BLaER1 treated with 17β-estradiol and CSF1 and Interleukin-3, amounts not matched to agents 10 nM and 100 nM (cell line): Measurements from ENCODE around the gene STOX1.
"Not testable (repeated sequence)": the region's sequence is repeated elsewhere in the genome, so short reads cannot be mapped to it uniquely, and the experiment has no call there.

Experiments used
- H3K27ac ChIP-seq, 11 experiments: shearing (Covaris generic); formaldehyde crosslinking; 2 replicates each; pipeline ENCODE4 v1.8.1; 2022
- H3K27me3 ChIP-seq, 11 experiments: shearing (Covaris generic); formaldehyde crosslinking; 2 replicates each; pipeline ENCODE4 v1.8.1; 2022
- H3K36me3 ChIP-seq, 11 experiments: shearing (Covaris generic); formaldehyde crosslinking; 2 replicates each; pipeline ENCODE4 v1.8.1; 2022
- H3K4me1 ChIP-seq, 10 experiments: shearing (Covaris generic); formaldehyde crosslinking; 2 replicates each; pipeline ENCODE4 v1.8.1; 2022
- H3K4me2 ChIP-seq, 11 experiments: shearing (Covaris generic); formaldehyde crosslinking; 2 replicates each; pipeline ENCODE4 v1.8.1; 2022
- H3K4me3 ChIP-seq, 10 experiments: shearing (Covaris generic); formaldehyde crosslinking; 2 replicates each; pipeline ENCODE4 v1.8.1; 2022
- H3K9ac ChIP-seq, 11 experiments: shearing (Covaris generic); formaldehyde crosslinking; 2 replicates each; pipeline ENCODE4 v1.8.1; 2022
- H3K9me3 ChIP-seq, 11 experiments: shearing (Covaris generic); formaldehyde crosslinking; replicated peaks in 1 of 11; 2 replicates each; pipeline ENCODE4 v1.8.1; 2022
- H4K20me1 ChIP-seq, 11 experiments: shearing (Covaris generic); formaldehyde crosslinking; 2 replicates each; pipeline ENCODE4 v1.8.1; 2022
- Cebpa-rat ChIP-seq, 11 experiments: shearing (Covaris generic); IDR thresholded peaks; 2 replicates each; pipeline ENCODE4 v1.8.1; 2022

Gene STOX1

DNA sequence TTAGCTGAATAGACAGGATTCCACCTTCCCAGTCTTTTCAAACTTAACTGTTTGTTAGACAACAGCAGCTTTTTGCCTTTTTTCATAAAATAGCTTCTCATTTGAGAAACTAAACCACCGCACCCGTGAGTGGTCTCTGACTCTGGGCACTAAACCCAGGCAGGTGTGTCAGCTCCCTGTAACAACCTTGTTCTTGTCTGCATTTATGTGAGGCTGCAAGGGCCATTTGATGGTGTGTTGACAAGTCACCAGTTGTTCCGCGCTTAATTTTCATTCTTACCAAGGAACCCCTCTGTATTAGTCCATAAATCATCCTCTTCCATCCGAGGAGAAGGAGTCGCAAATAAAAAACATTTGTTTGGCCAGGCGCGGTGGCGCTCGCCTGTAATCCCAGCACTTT lies 1.5 kb downstream of the STOX1 start:
- H4K20me1 ChIP-seq = peaks cover 0 to 10% (median 0%) of the 10 kb centered on the region in 11 experiments; a peak in 2 of 22 replicates
- peaks cover 0 to 12% (median 0%) of the 10 kb centered on the region in 11 experiments; a peak in 6 of 22 replicates for H3K27me3 ChIP-seq
- no peak overlapping the region; a peak in 1 of 22 replicates for H3K9ac ChIP-seq
- peak overlapping the region in 2 of 10 experiments; percentile 64 to 66; a peak in 5 of 20 replicates for H3K4me3 ChIP-seq
- H3K9me3 ChIP-seq = no peaks in the 10 kb centered on the region
- H3K36me3 ChIP-seq = no peaks in the 10 kb centered on the region
- H3K27ac ChIP-seq = no peak overlapping the region
- TF ChIP-seq Cebpa-rat (IDR thresholded peaks at IDR 0.05) = no peak
- peak overlapping the region in 6 of 11 experiments; percentile 63 to 87 (median 80); a peak in 10 of 22 replicates for H3K4me2 ChIP-seq
- H3K4me1 ChIP-seq = peaks cover 4 to 26% (median 14%) of the 10 kb centered on the region in 10 experiments; a peak in 18 of 20 replicates

DNA sequence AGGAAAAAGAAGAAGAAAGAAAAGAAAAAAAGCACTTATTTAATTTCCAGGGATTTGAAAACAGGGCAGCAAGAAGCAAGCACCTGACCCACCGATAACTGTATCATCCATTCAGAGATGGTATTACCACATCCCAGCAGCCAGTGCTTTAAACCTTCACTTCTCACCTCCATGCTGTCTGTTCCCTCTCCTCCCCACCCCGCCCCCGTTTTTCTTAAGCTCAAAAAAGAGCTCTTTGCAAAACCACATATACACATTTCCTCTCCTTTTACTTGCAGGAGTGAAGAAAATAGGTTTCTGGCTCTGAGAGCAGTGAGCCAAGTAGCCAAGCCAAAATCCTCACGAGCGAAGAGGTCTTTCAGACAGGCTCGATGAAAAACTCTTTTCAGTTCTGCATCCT lies 2.2 kb downstream of the STOX1 start:
- H3K4me3 ChIP-seq = no peak overlapping the region
- H3K4me2 ChIP-seq = peak overlapping the region in 4 of 11 experiments; percentile 63 to 87 (median 82); a peak in 5 of 22 replicates

DNA sequence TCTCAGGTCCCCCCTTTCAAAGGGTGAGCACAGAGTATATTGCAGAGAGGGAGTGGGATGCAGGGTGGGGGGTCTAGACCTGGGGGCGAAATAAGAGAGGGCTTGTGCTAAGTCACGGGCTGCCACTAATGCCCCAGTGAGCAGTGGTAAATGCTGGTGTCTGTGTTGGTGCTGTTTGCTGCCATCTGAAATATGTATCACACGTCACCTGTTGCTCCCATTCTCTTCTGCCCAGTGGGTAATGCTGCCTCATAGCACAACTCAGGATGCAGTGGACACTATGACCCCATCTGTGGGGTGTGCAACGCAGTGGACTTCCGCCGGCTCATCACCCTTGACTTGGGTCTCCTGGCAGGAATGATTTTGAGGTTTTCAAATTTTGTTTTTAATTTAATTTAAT lies 2.6 kb downstream of the STOX1 start:
- no peak overlapping the region for H3K4me3 ChIP-seq
- H3K4me1 ChIP-seq = peaks cover 4 to 26% (median 14%) of the 10 kb centered on the region in 10 experiments; a peak in 18 of 20 replicates
- no peaks in the 10 kb centered on the region for H3K36me3 ChIP-seq
- H3K27me3 ChIP-seq = peaks cover 0 to 12% (median 0%) of the 10 kb centered on the region in 11 experiments; a peak in 6 of 22 replicates
- peaks cover 0 to 10% (median 0%) of the 10 kb centered on the region in 11 experiments; a peak in 2 of 22 replicates for H4K20me1 ChIP-seq
- no peaks in the 10 kb centered on the region for H3K9me3 ChIP-seq
- no peak overlapping the region for H3K4me2 ChIP-seq
- H3K27ac ChIP-seq = no peak overlapping the region
- no peak for TF ChIP-seq Cebpa-rat (IDR thresholded peaks at IDR 0.05)
- no peak overlapping the region for H3K9ac ChIP-seq

More for the DNA sequence above, 2.2 kb downstream of the STOX1 start:
- Histone ChIP-seq H3K36me3 (no peaks in the 10 kb centered on the region), H3K9ac (no peak overlapping the region), H4K20me1 (peaks cover 0 to 10% (median 0%) of the 10 kb centered on the region in 11 experiments; a peak in 2 of 22 replicates), H3K9me3 (no peaks in the 10 kb centered on the region), H3K4me1 (peaks cover 4 to 26% (median 14%) of the 10 kb centered on the region in 10 experiments; a peak in 18 of 20 replicates), H3K27me3 (peaks cover 0 to 12% (median 0%) of the 10 kb centered on the region in 11 experiments; a peak in 6 of 22 replicates), H3K27ac (no peak overlapping the region)
- no peak for TF ChIP-seq Cebpa-rat (IDR thresholded peaks at IDR 0.05)

DNA sequence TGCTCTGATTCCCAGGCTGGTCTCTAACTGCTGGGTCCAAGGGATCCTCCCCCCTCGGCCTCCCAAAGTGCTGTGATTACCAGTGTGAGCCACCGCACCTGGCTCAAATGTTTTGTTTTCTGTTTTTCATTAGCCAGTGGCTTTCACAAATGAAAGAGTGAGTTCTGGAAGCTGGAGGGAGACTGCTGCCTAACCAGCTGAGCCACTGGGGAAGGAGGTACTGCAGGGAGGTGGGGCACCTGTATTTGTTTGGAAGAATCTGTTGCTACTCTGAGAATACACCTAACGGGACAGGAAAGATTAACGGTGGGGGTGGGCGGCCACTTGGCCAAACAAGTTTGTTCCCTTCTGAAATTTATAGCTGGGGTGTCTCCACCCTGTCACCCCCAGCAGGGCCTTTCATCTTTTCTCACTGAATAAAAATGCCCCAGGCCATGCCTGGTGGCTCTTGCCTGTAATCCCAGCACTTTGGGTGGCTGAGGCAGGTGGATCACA lies 4.7 kb downstream of the STOX1 start:
- no peak overlapping the region for H3K27ac ChIP-seq
- TF ChIP-seq Cebpa-rat (IDR thresholded peaks at IDR 0.05) = no peak
- H3K36me3 ChIP-seq = no peaks in the 10 kb centered on the region
- H3K4me2 ChIP-seq = no peak overlapping the region
- H4K20me1 ChIP-seq = peaks cover 0 to 10% (median 0%) of the 10 kb centered on the region in 11 experiments; a peak in 2 of 22 replicates
- H3K9ac ChIP-seq = no peak overlapping the region
- peaks cover 0 to 14% (median 4%) of the 10 kb centered on the region in 10 experiments; a peak in 14 of 20 replicates for H3K4me1 ChIP-seq
- H3K4me3 ChIP-seq = no peak overlapping the region
- H3K9me3 ChIP-seq = no peaks in the 10 kb centered on the region
- H3K27me3 ChIP-seq = peaks cover 0 to 12% (median 0%) of the 10 kb centered on the region in 11 experiments; a peak in 6 of 22 replicates

DNA sequence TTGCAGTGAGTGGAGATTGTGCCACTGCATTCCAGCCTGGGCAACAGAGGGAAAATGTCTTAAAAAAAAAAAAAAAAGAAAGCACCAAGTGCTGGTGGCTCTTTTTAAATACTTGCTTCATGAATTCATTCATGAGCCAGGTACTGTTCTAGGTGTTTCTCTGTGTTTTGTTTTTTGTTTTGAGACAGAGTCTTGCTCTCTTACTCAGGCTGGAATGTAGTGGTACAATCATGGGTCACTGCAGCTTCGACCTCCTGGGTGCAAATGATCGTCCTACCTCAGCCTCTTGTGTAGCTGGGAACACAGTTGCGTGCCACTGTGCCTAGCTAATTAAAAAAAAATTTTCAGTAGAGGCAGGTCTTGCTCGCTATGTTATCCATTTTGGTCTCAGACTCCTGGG lies 5.3 kb downstream of the STOX1 start:
- Histone ChIP-seq H3K36me3 (no peaks in the 10 kb centered on the region), H3K4me1 (peaks cover 0 to 14% (median 3%) of the 10 kb centered on the region in 10 experiments; a peak in 6 of 20 replicates), H3K27ac (no peak overlapping the region), H3K9me3 (no peaks in the 10 kb centered on the region), H3K4me2 (no peak overlapping the region), H3K4me3 (no peak overlapping the region), H3K27me3 (peaks cover 0 to 12% (median 0%) of the 10 kb centered on the region in 11 experiments; a peak in 6 of 22 replicates), H4K20me1 (peaks cover 0 to 10% (median 0%) of the 10 kb centered on the region in 11 experiments; a peak in 2 of 22 replicates), H3K9ac (no peak overlapping the region)
- no peak for TF ChIP-seq Cebpa-rat (IDR thresholded peaks at IDR 0.05)

DNA sequence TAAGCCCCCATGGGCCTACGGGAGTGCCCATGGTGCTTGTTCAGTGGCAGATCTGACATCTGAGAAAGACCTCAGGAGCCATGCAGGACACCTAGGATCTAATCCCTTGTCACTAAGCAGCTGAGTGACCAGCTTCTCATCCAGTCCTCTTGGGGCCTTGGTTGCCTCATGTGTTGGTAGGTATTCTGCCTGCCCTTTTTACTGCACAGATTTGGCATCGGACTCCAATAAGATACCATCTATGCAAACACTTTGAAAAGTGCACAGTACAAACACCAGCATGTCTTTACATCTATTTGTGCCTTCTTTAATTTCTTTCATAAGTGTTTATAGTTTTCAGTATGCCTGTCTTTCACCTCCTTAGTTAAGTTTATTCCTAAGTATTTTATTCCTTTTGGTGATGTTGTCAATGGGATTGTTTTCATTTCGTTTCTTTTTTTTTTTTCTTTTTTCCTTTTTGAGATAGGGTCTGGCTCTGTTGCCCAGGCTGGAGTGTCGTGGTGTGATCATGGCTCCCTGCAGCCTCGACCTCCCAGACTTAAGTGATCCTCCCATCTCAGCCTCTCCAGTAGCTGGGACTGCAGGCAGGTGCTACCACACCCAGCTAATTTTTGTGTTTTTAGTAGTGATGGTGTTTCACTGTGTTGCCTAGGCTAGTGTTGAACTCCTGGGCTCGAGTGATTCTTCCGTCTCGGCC lies 10.4 kb downstream of the STOX1 start:
- Histone ChIP-seq H4K20me1 (no peaks in the 10 kb centered on the region), H3K9me3 (no peaks in the 10 kb centered on the region), H3K4me1 (peaks cover 0 to 7% (median 0%) of the 10 kb centered on the region in 10 experiments; a peak in 1 of 20 replicates), H3K36me3 (no peaks in the 10 kb centered on the region), H3K9ac (no peak overlapping the region), H3K4me3 (no peak overlapping the region), H3K27me3 (no peaks in the 10 kb centered on the region), H3K27ac (no peak overlapping the region), H3K4me2 (no peak overlapping the region)
- TF ChIP-seq Cebpa-rat (IDR thresholded peaks at IDR 0.05) = no peak

DNA sequence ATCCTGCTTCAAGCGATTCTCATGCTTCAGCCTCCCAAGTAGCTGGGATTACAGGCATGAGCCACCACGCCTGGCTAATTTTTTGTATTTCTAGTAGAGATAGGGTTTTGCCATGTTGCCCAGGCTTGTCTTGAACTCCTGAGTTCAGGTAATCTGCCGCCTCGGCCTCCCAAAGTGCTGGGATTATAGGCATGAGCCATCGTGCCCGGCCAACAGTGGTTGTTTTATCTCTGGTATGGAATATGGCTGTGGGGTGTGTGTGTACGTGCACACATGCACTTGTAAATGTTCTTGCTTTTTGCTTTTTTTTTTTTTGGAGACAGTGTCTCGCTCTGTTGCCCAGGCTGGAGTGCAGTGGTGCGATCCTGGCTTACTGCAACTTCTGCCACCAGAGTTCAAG lies 13.3 kb downstream of the STOX1 start:
- H4K20me1 ChIP-seq, H3K4me3 ChIP-seq, H3K27me3 ChIP-seq, H3K4me1 ChIP-seq, H3K36me3 ChIP-seq, H3K4me2 ChIP-seq, H3K9me3 ChIP-seq, H3K9ac ChIP-seq, H3K27ac ChIP-seq: not testable (repeated sequence)

DNA sequence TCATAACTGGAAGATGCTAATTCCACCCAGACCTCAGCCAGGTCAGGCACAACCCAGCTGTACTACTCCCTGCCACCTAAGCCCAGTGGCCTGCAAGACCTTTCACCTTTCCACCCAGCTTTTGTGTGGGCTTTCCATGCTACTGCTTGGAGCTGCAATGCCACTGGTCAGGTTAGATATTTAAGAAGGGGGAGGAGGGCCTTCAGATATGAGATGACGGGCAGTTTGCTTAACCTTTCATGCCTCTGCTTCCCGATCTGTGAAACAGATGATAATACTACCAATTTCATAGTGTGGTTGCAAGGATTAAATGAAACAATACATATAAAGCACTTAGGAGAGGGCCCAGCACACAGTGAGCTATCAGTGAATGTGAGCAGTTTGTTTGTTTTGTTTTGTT lies 20.9 kb downstream of the STOX1 start:
- Histone ChIP-seq H3K27me3 (no peaks in the 10 kb centered on the region), H3K4me1 (peaks cover 0 to 5% (median 0%) of the 10 kb centered on the region in 10 experiments; a peak in 2 of 20 replicates), H3K27ac (no peak overlapping the region), H3K4me3 (no peak overlapping the region), H3K9me3 (peaks cover 0 to 16% (median 6%) of the 10 kb centered on the region in 11 experiments; a peak in 13 of 22 replicates), H3K36me3 (no peaks in the 10 kb centered on the region), H3K9ac (no peak overlapping the region), H4K20me1 (no peaks in the 10 kb centered on the region), H3K4me2 (no peak overlapping the region)
- TF ChIP-seq Cebpa-rat (IDR thresholded peaks at IDR 0.05) = no peak

DNA sequence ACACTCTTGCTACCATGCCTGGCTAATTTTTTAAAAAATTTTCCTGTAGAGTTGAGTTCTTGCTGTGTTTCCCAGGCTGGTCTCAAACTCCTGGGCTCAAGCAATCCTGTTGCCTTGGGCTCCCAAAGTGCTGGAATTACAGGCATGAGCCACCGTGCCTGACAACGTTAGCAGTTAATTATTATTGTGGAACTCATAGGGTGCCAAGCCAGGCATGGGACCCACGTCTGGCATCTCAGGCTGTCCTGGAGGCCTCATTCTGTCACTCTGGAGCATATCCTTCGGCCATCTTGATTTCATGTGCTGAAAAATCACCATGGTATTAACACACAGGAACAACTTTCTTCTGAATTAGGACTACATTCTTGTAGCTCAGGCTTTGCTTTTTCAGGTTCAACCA lies 21.5 kb downstream of the STOX1 start:
- H3K9me3 ChIP-seq = peaks cover 0 to 16% (median 6%) of the 10 kb centered on the region in 11 experiments; a peak in 13 of 22 replicates
- H3K36me3 ChIP-seq = no peaks in the 10 kb centered on the region
- no peak overlapping the region for H3K27ac ChIP-seq
- H3K27me3 ChIP-seq = no peaks in the 10 kb centered on the region
- TF ChIP-seq Cebpa-rat (IDR thresholded peaks at IDR 0.05) = no peak
- no peak overlapping the region for H3K9ac ChIP-seq
- H3K4me2 ChIP-seq = no peak overlapping the region
- peaks cover 0 to 5% (median 0%) of the 10 kb centered on the region in 10 experiments; a peak in 2 of 20 replicates for H3K4me1 ChIP-seq
- H3K4me3 ChIP-seq = no peak overlapping the region
- no peaks in the 10 kb centered on the region for H4K20me1 ChIP-seq
